ENCODE results near the gene TRIM24. TPM values are rescaled to one million over a fixed set of nuclear protein-coding genes. Genes with fewer than 3 reads are reported as not detected.

The TRIM24 gene
- total and polyA plus RNA-seq, 9 donors: 17.0 to 55.6 (median 32.7) TPM

DNA sequence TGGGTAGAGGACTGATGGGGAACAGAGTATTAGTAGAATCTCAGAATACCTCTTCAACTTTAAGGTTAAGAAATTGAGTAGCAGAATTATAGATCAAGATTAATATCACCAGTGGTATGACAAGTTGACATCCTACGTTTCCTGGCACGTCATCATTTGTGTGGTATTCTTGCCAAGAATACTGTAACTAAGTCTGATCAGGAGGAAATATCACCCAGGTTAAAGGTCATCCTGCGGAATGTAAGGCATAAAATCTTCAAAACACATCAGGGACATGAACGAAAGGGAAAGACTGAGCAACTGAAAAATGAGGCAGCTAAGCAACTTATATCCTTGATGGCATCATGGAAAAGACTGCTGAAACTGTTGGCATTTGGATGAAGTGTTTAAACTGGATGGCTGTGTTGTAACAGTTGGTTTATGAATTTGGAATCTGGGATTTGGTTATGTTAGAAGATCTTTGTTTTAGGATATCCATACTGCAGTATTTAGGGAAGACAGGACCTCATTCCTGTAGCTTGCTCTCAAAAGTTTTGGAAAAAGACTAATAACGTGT lies 86.1 kb downstream of the TRIM24 start:
- no peak overlapping the region for H3K4me3 ChIP-seq
- 74 to 83% (median 78%) methylated on average over 5 of the region's 5 CpGs for WGBS, 3 donors
- intact Hi-C loops (cut with DNase I): no loop called here
- H3K27ac ChIP-seq: no peak overlapping the region
- H3K9me3 ChIP-seq: no peaks in the 10 kb centered on the region
- no peak for DNase-seq
- H3K4me1 ChIP-seq (ENCODE audit: insufficient read depth): peaks cover 3% of the 10 kb centered on the region
- TF ChIP-seq POLR2A (IDR thresholded peaks at IDR 0.05): no peak
- TF ChIP-seq, protein P1, sequence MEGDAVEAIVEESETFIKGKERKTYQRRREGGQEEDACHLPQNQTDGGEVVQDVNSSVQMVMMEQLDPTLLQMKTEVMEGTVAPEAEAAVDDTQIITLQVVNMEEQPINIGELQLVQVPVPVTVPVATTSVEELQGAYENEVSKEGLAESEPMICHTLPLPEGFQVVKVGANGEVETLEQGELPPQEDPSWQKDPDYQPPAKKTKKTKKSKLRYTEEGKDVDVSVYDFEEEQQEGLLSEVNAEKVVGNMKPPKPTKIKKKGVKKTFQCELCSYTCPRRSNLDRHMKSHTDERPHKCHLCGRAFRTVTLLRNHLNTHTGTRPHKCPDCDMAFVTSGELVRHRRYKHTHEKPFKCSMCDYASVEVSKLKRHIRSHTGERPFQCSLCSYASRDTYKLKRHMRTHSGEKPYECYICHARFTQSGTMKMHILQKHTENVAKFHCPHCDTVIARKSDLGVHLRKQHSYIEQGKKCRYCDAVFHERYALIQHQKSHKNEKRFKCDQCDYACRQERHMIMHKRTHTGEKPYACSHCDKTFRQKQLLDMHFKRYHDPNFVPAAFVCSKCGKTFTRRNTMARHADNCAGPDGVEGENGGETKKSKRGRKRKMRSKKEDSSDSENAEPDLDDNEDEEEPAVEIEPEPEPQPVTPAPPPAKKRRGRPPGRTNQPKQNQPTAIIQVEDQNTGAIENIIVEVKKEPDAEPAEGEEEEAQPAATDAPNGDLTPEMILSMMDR (IDR thresholded peaks at IDR 0.05): no peak
- TF ChIP-seq EP300 (IDR thresholded peaks at IDR 0.05): no peak
- H3K27me3 ChIP-seq: no peaks in the 10 kb centered on the region
- no peaks in the 10 kb centered on the region for H3K36me3 ChIP-seq

GRCh38 chr7:138546829-138547228 lies 86.8 kb downstream of the TRIM24 start:
- Histone ChIP-seq H3K4me1 (ENCODE audit: insufficient read depth) (peaks cover 3% of the 10 kb centered on the region), H3K27me3 (no peaks in the 10 kb centered on the region), H3K27ac (no peak overlapping the region), H3K4me3 (no peak overlapping the region), H3K36me3 (no peaks in the 10 kb centered on the region), H3K9me3 (no peaks in the 10 kb centered on the region)
- intact Hi-C loops (cut with DNase I): no loop called here
- TF ChIP-seq EP300 (IDR thresholded peaks at IDR 0.05) (no peak), POLR2A (IDR thresholded peaks at IDR 0.05) (no peak)
- TF ChIP-seq, protein P1 (IDR thresholded peaks at IDR 0.05): no peak
- 96 to 98% (median 98%) methylated on average over 2 of the region's 2 CpGs for WGBS, 3 donors
- no peak for DNase-seq

DNA sequence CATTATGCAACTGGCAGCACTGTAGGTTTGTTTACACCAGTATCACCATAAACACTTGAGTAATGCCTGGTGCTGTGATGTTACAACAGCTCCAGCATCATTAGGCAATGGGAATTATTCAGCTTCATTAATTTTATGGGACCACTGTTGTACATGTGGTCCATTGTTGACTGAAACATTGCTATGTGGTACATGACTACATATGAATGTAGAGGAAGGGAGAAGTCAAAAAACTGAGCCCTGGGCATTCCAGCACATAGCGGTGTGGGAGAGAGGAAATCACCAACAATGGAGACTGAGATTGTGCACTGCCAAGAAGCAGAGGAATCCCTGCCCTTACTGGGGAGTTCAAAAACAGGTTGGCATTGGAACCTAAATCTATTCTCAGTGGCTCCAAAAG lies 89.0 kb downstream of the TRIM24 start:
- H3K4me3 ChIP-seq: no peak overlapping the region
- peaks cover 3% of the 10 kb centered on the region for H3K4me1 ChIP-seq (ENCODE audit: insufficient read depth)
- H3K9me3 ChIP-seq: no peaks in the 10 kb centered on the region
- DNase-seq: no peak
- no peak overlapping the region for H3K27ac ChIP-seq
- TF ChIP-seq POLR2A (IDR thresholded peaks at IDR 0.05): no peak
- whole genome bisulfite sequencing, 3 donors: 82 to 100% (median 100%) methylated on average over 1 of the region's 1 CpG
- H3K36me3 ChIP-seq: no peaks in the 10 kb centered on the region
- no peaks in the 10 kb centered on the region for H3K27me3 ChIP-seq
- intact Hi-C loops (cut with DNase I): no loop called here

GRCh38 chr7:138550337-138550736 lies 90.3 kb downstream of the TRIM24 start:
- peaks cover 3% of the 10 kb centered on the region for H3K4me1 ChIP-seq (ENCODE audit: insufficient read depth)
- no peak overlapping the region for H3K4me3 ChIP-seq
- no peaks in the 10 kb centered on the region for H3K27me3 ChIP-seq
- intact Hi-C loops (cut with DNase I): no loop called here
- TF ChIP-seq, protein P1 (IDR thresholded peaks at IDR 0.05): no peak
- no peak for TF ChIP-seq EP300 (IDR thresholded peaks at IDR 0.05)
- no peak for TF ChIP-seq POLR2A (IDR thresholded peaks at IDR 0.05)
- no peak overlapping the region for H3K27ac ChIP-seq
- H3K36me3 ChIP-seq: no peaks in the 10 kb centered on the region
- 96 to 97% (median 97%) methylated on average over 3 of the region's 3 CpGs for WGBS, 3 donors
- H3K9me3 ChIP-seq: no peaks in the 10 kb centered on the region
- no peak for DNase-seq

DNA sequence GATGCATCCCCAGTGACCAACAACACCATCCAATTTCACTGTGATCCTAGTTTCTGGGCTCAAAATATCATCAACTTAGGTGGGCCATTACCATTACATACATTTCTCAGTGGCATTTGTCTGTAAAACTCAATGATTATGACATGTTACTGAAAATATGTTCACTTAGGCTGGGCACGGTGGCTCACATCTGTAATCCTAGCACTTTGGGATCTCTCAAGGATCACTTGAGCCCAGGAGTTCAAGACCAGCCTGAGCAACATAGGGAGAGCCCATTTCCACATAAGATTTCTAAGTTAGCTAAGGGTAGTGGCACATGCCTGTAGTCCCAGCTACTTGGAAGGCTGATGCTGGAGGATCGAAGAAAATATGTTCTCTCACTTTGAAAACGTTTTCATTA lies 91.0 kb downstream of the TRIM24 start:
- no peak for TF ChIP-seq POLR2A (IDR thresholded peaks at IDR 0.05)
- TF ChIP-seq, protein P1 (IDR thresholded peaks at IDR 0.05): no peak
- TF ChIP-seq EP300 (IDR thresholded peaks at IDR 0.05): no peak

More for the DNA sequence above, 91.0 kb downstream of the TRIM24 start:
- Histone ChIP-seq H3K4me3 (no peak overlapping the region), H3K36me3 (no peaks in the 10 kb centered on the region), H3K27ac (no peak overlapping the region), H3K4me1 (ENCODE audit: insufficient read depth) (peaks cover 2% of the 10 kb centered on the region), H3K27me3 (no peaks in the 10 kb centered on the region), H3K9me3 (peaks cover 0 to 5% of the 10 kb centered on the region in 2 donors)
- DNase-seq: no peak
- 79 to 93% (median 89%) methylated on average over 3 of the region's 3 CpGs for WGBS, 3 donors
- intact Hi-C loops (cut with DNase I): no loop called here

Measured in ovary (tissue), 9 donors.